ENCODE data around the gene LAMA2.
A peak's percentile ranks its signal among the peaks of the same experiment; 100 is the strongest.

Gene LAMA2

GRCh38 chr6:129235167-129236000, 352.4 kb downstream of the LAMA2 start:
- DNase-seq: no peak

- DNase-seq: no peak
Observed at GRCh38 chr6:129236001-129236517, 353.1 kb downstream of the LAMA2 start.

GRCh38 chr6:129238991-129239390, 356.1 kb downstream of the LAMA2 start:
- DNase-seq: no peak

GRCh38 chr6:129239825-129240491, 357.0 kb downstream of the LAMA2 start:
- no peak for DNase-seq

- no peak for DNase-seq
Observed at GRCh38 chr6:129240492-129240853, 357.5 kb downstream of the LAMA2 start.

- no peak for DNase-seq
Observed at GRCh38 chr6:129242546-129242945, 359.6 kb downstream of the LAMA2 start.

GRCh38 chr6:129243377-129243776, 360.4 kb downstream of the LAMA2 start:
- DNase-seq: no peak

GRCh38 chr6:129248946-129249345, 366.0 kb downstream of the LAMA2 start:
- no peak for DNase-seq

- DNase-seq: peak; percentile 59
Observed at GRCh38 chr6:129251669-129252376, 368.9 kb downstream of the LAMA2 start.

- DNase-seq: no peak
Observed at GRCh38 chr6:129252377-129253071, 369.6 kb downstream of the LAMA2 start.

- DNase-seq: no peak
Observed at GRCh38 chr6:129253242-129253641, 370.3 kb downstream of the LAMA2 start.

- no peak for DNase-seq
Observed at GRCh38 chr6:129253727-129254126, 370.8 kb downstream of the LAMA2 start.

- no peak for DNase-seq
Observed at GRCh38 chr6:129257196-129257595, 374.3 kb downstream of the LAMA2 start.

GRCh38 chr6:129262661-129263060, 379.7 kb downstream of the LAMA2 start:
- no peak for DNase-seq

- no peak for DNase-seq
Observed at GRCh38 chr6:129263176-129263575, 380.2 kb downstream of the LAMA2 start.

GRCh38 chr6:129264480-129265045, 381.6 kb downstream of the LAMA2 start:
- no peak for DNase-seq

GRCh38 chr6:129267028-129267427, 384.1 kb downstream of the LAMA2 start:
- DNase-seq: no peak

- DNase-seq: no peak
Observed at GRCh38 chr6:129269076-129269475, 386.1 kb downstream of the LAMA2 start.

GRCh38 chr6:129269891-129270290, 387.0 kb downstream of the LAMA2 start:
- DNase-seq: no peak

- no peak for DNase-seq
Observed at GRCh38 chr6:129270450-129270849, 387.5 kb downstream of the LAMA2 start.

GRCh38 chr6:129273161-129273560, 390.2 kb downstream of the LAMA2 start:
- DNase-seq: no peak

GRCh38 chr6:129276461-129276860, 393.5 kb downstream of the LAMA2 start:
- DNase-seq: no peak

- DNase-seq: no peak
Observed at GRCh38 chr6:129276986-129277385, 394.0 kb downstream of the LAMA2 start.
